ENCODE measurements around the gene DDX18.

Gene DDX18

GRCh38 chr2:117859532-117859911 is 45.0 kb downstream of the DDX18 start:
- no peak for TF ChIP-seq CTCF (IDR thresholded peaks at IDR 0.05; ENCODE audit: insufficient read depth, low read length, missing control alignments)
- DNase-seq (ENCODE audit: low read depth, low spot score): no peak
- ChIA-PET CTCF (interaction anchor here (2.1 kb wide), 1 partner anchor 45 kb away, joined by 6 read pairs; the partner anchor contains the start of gene DDX18), POLR2A (no interaction called here)
- no peak overlapping the region for H3K4me3 ChIP-seq (ENCODE audit: low read depth, low read length)

- TF ChIP-seq CTCF (IDR thresholded peaks at IDR 0.05; ENCODE audit: insufficient read depth, low read length, missing control alignments): no peak
- ChIA-PET POLR2A (no interaction called here), CTCF (interaction anchor here (0.7 kb wide), 1 partner anchor 143 kb away, joined by 3 read pairs; no protein-coding TSS in a partner anchor)
- DNase-seq (ENCODE audit: low read depth, low spot score): no peak
- H3K4me3 ChIP-seq (ENCODE audit: low read depth, low read length): peak overlapping the region; percentile 27; the same call in 1 of the 2 replicates
Observed at GRCh38 chr2:117859924-117860647, 45.6 kb downstream of the DDX18 start.

DNA sequence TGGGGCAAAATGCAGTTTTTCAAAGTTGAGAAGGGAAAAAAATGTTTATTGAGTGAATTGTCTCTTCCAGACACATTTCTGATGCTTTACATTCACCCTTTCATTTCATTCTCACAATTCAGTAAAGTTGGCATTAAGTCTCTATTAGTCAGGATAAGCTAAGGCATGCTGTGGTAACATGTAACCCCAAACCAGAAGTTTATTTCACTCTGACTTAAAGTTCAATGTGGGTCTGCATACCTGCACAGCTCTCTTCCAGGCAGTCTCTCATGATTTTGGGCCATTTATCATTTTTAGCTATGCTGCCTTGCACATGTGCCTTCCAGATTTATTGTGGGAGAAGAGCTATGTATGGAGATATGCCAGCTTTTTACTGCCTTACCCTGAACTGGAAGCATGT is 48.0 kb downstream of the DDX18 start:
- ChIA-PET POLR2A (no interaction called here), CTCF (interaction anchor here (1.7 kb wide), 1 partner anchor 141 kb away, joined by 4 read pairs; no protein-coding TSS in a partner anchor)
- no peak for TF ChIP-seq CTCF (IDR thresholded peaks at IDR 0.05; ENCODE audit: insufficient read depth, low read length, missing control alignments)
- no peak for DNase-seq (ENCODE audit: low read depth, low spot score)
- H3K4me3 ChIP-seq (ENCODE audit: low read depth, low read length): no peak overlapping the region

- DNase-seq (ENCODE audit: low read depth, low spot score): no peak
- no peak overlapping the region for H3K4me3 ChIP-seq (ENCODE audit: low read depth, low read length)
- ChIA-PET POLR2A (no interaction called here), CTCF (interaction anchor here (1.7 kb wide), 1 partner anchor 61 kb away, joined by 3 read pairs; the partner anchor contains the start of gene DDX18)
- no peak for TF ChIP-seq CTCF (IDR thresholded peaks at IDR 0.05; ENCODE audit: insufficient read depth, low read length, missing control alignments)
Observed at GRCh38 chr2:117875786-117876185, 61.3 kb downstream of the DDX18 start.

DNA sequence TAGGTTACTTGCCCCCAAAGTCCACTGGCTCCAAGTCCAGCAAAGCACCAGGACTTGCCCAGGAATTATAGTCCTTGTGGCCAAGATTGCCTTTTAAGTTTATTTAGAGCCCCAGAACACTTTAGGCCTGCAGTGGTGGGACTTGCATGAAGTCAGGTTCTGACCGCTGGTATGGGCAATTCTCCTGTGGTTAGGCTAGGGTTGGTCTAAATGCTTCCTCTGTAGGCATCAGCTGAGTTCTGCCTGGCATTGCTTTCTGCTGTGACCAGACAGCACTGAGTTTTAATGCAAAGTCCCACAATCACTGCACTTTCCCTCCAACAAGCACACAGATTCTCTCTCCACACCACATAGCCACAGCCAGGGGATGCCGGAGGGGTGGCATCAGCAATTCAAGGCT is 64.5 kb downstream of the DDX18 start:
- POLR2A ChIA-PET: no interaction called here
- no peak overlapping the region for H3K4me3 ChIP-seq (ENCODE audit: low read depth, low read length)
- CTCF ChIA-PET: no interaction called here
- no peak for DNase-seq (ENCODE audit: low read depth, low spot score)
- TF ChIP-seq CTCF (IDR thresholded peaks at IDR 0.05; ENCODE audit: insufficient read depth, low read length, missing control alignments): no peak

Data from AG04449 (cell line).